ENCODE measurements around the gene DPPA4.
"Not testable (repeated sequence)": the region's sequence is repeated elsewhere in the genome, so short reads cannot be mapped to it uniquely, and the experiment has no call there.

Gene DPPA4

DNA sequence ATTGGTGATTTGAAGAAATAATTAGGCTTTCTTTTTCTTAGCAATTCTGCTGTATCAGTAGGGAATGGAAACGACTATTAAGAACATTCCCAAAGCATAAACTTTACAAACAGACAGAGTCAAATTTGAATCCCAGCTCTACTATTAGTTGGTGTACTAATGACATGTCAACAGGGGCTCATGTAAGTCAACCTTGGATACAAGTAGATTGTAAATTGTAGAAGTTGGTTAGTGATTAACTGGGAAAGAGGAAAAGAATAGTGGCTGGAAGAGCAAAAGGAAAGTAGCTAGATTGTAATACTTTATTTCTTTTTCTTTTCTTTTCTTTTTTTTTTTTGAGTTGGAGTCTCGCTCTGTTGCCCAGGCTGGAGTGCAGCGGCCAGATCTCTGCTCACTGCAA lies 38.6 kb upstream of the DPPA4 start:
- H3K4me2 ChIP-seq (ENCODE audit: low read length), result no peak overlapping the region
- no peak overlapping the region for H2BK120ac ChIP-seq (ENCODE audit: insufficient read depth, low read length, poor library complexity)
- H3K23ac ChIP-seq (ENCODE audit: low read length), result no peak overlapping the region
- no peak overlapping the region for H3K18ac ChIP-seq (ENCODE audit: low read length)
- no peaks in the 10 kb centered on the region for H3K9me3 ChIP-seq (ENCODE audit: insufficient read depth, low read depth, low read length)
- H3K79me2 ChIP-seq (ENCODE audit: control insufficient read depth, insufficient read depth, low read length, poor library complexity), result no peaks in the 10 kb centered on the region
- H2BK5ac ChIP-seq (ENCODE audit: low read depth, low read length, poor library complexity), result no peak overlapping the region
- DNase-seq, result no peak
- H3K9ac ChIP-seq (ENCODE audit: low read length), result no peak overlapping the region
- H4K12ac ChIP-seq (ENCODE audit: low read depth, low read length), result no peak overlapping the region
- H3K36me3 ChIP-seq (ENCODE audit: control insufficient read depth in 1 of 2, insufficient read depth in 2 of 2, low read length in 2 of 2), result no peaks in the 10 kb centered on the region
- no peak overlapping the region for H2AFZ ChIP-seq (ENCODE audit: insufficient read depth, low read length, poor library complexity)
- H4K91ac ChIP-seq (ENCODE audit: low read depth, low read length), result no peak overlapping the region
- H3K14ac ChIP-seq (ENCODE audit: low read length), result no peak overlapping the region
- no CpG with 5 or more reads among the region's 3 CpGs for WGBS (ENCODE audit: extremely low coverage, insufficient coverage, insufficient read length)
- H3K4ac ChIP-seq (ENCODE audit: low read depth, low read length), result no peak overlapping the region
- H4K8ac ChIP-seq (ENCODE audit: low read depth, low read length), result no peak overlapping the region
- H3K4me3 ChIP-seq (ENCODE audit: low read depth, low read length), result no peak overlapping the region
- H2BK12ac ChIP-seq (ENCODE audit: low read length), result no peak overlapping the region
- H3K27ac ChIP-seq (ENCODE audit: low read depth, low read length), result no peak overlapping the region
- H3K79me1 ChIP-seq (ENCODE audit: low read length), result no peaks in the 10 kb centered on the region
- H3K4me1 ChIP-seq (ENCODE audit: control insufficient read depth in 1 of 2, insufficient read depth in 2 of 2, low read length in 2 of 2), result no peaks in the 10 kb centered on the region
- no peak overlapping the region for H2AK5ac ChIP-seq (ENCODE audit: low read length)
- H3K27me3 ChIP-seq (ENCODE audit: insufficient read depth, low read length), result no peaks in the 10 kb centered on the region

DNA sequence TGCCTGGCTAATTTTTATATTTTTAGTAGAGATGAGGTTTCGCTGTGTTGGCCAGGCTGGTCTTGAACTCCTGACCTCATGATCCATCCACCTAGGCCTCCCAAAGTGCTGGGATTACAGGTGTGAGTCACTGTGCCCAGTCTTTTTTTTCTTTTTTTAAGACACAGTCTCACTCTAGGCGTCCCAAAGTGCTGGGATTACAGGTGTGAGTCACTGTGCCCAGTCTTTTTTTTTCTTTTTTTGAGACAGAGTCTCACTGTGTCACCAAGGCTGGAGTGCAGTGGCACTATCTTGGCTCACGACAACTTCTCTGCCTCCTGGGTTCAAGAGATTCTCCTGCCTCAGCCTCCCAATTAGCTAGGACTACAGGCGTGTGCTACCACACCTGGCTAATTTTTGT lies 37.1 kb upstream of the DPPA4 start:
- H2AFZ ChIP-seq (ENCODE audit: insufficient read depth, low read length, poor library complexity); H2BK120ac ChIP-seq (ENCODE audit: insufficient read depth, low read length, poor library complexity); H3K4me2 ChIP-seq (ENCODE audit: low read length); H4K12ac ChIP-seq (ENCODE audit: low read depth, low read length); H3K18ac ChIP-seq (ENCODE audit: low read length); H2BK12ac ChIP-seq (ENCODE audit: low read length); H3K9ac ChIP-seq (ENCODE audit: low read length); H3K14ac ChIP-seq (ENCODE audit: low read length); H3K4me1 ChIP-seq (ENCODE audit: control insufficient read depth in 1 of 2, insufficient read depth in 2 of 2, low read length in 2 of 2); H3K23ac ChIP-seq (ENCODE audit: low read length); H3K27me3 ChIP-seq (ENCODE audit: insufficient read depth, low read length); H3K9me3 ChIP-seq (ENCODE audit: insufficient read depth, low read depth, low read length); H4K8ac ChIP-seq (ENCODE audit: low read depth, low read length); H3K79me2 ChIP-seq (ENCODE audit: control insufficient read depth, insufficient read depth, low read length, poor library complexity); H3K27ac ChIP-seq (ENCODE audit: low read depth, low read length); DNase-seq; H3K79me1 ChIP-seq (ENCODE audit: low read length); H2BK5ac ChIP-seq (ENCODE audit: low read depth, low read length, poor library complexity); H4K91ac ChIP-seq (ENCODE audit: low read depth, low read length); H3K4ac ChIP-seq (ENCODE audit: low read depth, low read length); H3K36me3 ChIP-seq (ENCODE audit: control insufficient read depth in 1 of 2, insufficient read depth in 2 of 2, low read length in 2 of 2); H2AK5ac ChIP-seq (ENCODE audit: low read length); H3K4me3 ChIP-seq (ENCODE audit: low read depth, low read length): not testable (repeated sequence)
- no CpG with 5 or more reads among the region's 4 CpGs for WGBS (ENCODE audit: extremely low coverage, insufficient coverage, insufficient read length)

DNA sequence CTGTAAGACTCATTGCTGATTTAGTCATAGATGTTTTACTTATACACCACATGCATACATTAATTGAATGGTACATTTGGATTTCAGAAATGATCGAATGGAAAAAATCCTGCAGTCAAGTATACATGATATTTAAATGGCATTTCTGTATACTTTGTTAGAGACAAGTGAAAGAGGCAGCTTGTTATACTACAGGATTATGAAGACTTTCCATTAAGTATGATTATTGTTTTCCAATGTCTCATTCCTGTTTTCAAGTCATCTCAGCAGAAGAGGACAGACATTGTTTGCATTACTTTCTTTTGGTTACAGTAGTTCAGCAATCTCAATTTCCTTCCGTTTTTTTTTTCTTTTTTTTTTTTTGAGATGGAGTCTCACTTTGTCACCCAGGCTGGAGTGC lies 36.6 kb upstream of the DPPA4 start:
- Histone ChIP-seq H3K9me3 (ENCODE audit: insufficient read depth, low read depth, low read length) (no peaks in the 10 kb centered on the region), H2BK12ac (ENCODE audit: low read length) (no peak overlapping the region), H3K9ac (ENCODE audit: low read length) (no peak overlapping the region), H3K4me1 (ENCODE audit: control insufficient read depth in 1 of 2, insufficient read depth in 2 of 2, low read length in 2 of 2) (no peaks in the 10 kb centered on the region), H3K27me3 (ENCODE audit: insufficient read depth, low read length) (no peaks in the 10 kb centered on the region), H3K23ac (ENCODE audit: low read length) (no peak overlapping the region), H3K4me2 (ENCODE audit: low read length) (no peak overlapping the region), H3K27ac (ENCODE audit: low read depth, low read length) (no peak overlapping the region), H2BK120ac (ENCODE audit: insufficient read depth, low read length, poor library complexity) (no peak overlapping the region), H3K4me3 (ENCODE audit: low read depth, low read length) (no peak overlapping the region), H4K12ac (ENCODE audit: low read depth, low read length) (no peak overlapping the region), H3K79me1 (ENCODE audit: low read length) (no peaks in the 10 kb centered on the region), H3K4ac (ENCODE audit: low read depth, low read length) (no peak overlapping the region), H3K18ac (ENCODE audit: low read length) (no peak overlapping the region), H2AK5ac (ENCODE audit: low read length) (no peak overlapping the region), H3K36me3 (ENCODE audit: control insufficient read depth in 1 of 2, insufficient read depth in 2 of 2, low read length in 2 of 2) (no peaks in the 10 kb centered on the region), H4K91ac (ENCODE audit: low read depth, low read length) (no peak overlapping the region), H2AFZ (ENCODE audit: insufficient read depth, low read length, poor library complexity) (no peak overlapping the region), H4K8ac (ENCODE audit: low read depth, low read length) (no peak overlapping the region), H3K14ac (ENCODE audit: low read length) (no peak overlapping the region), H2BK5ac (ENCODE audit: low read depth, low read length, poor library complexity) (no peak overlapping the region), H3K79me2 (ENCODE audit: control insufficient read depth, insufficient read depth, low read length, poor library complexity) (no peaks in the 10 kb centered on the region)
- no CpG with 5 or more reads among the region's 2 CpGs for WGBS (ENCODE audit: extremely low coverage, insufficient coverage, insufficient read length)
- DNase-seq, result no peak

DNA sequence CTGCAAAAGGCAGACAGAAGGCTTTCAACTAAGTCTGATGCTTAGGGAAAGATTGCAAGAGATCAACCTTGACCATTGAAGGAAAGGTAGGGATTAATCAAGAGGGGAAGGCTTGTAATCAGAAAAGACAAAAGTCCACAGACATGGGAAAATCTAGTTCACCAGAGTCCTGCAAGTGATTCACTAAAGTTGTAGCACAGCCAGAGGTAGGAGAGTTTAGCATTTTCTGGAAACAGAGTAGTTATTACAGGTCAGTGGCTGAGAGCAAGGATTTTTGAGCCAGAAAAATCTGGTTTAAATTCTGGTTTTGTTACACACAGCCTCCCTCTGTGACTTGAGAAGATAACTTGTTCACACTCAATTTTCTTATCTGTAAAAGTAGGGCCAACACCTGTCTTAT lies 35.3 kb upstream of the DPPA4 start:
- no peaks in the 10 kb centered on the region for H3K9me3 ChIP-seq (ENCODE audit: insufficient read depth, low read depth, low read length)
- no peak overlapping the region for H2BK12ac ChIP-seq (ENCODE audit: low read length)
- H2AK5ac ChIP-seq (ENCODE audit: low read length), result no peak overlapping the region
- no peak for DNase-seq
- H2AFZ ChIP-seq (ENCODE audit: insufficient read depth, low read length, poor library complexity), result no peak overlapping the region
- H3K4me2 ChIP-seq (ENCODE audit: low read length), result no peak overlapping the region
- H3K18ac ChIP-seq (ENCODE audit: low read length), result no peak overlapping the region
- no peak overlapping the region for H3K27ac ChIP-seq (ENCODE audit: low read depth, low read length)
- H4K91ac ChIP-seq (ENCODE audit: low read depth, low read length), result no peak overlapping the region
- H3K14ac ChIP-seq (ENCODE audit: low read length), result no peak overlapping the region
- H2BK120ac ChIP-seq (ENCODE audit: insufficient read depth, low read length, poor library complexity), result no peak overlapping the region
- H3K79me1 ChIP-seq (ENCODE audit: low read length), result no peaks in the 10 kb centered on the region
- H3K4me3 ChIP-seq (ENCODE audit: low read depth, low read length), result no peak overlapping the region
- H4K12ac ChIP-seq (ENCODE audit: low read depth, low read length), result no peak overlapping the region
- H3K79me2 ChIP-seq (ENCODE audit: control insufficient read depth, insufficient read depth, low read length, poor library complexity), result no peaks in the 10 kb centered on the region
- no peaks in the 10 kb centered on the region for H3K4me1 ChIP-seq (ENCODE audit: control insufficient read depth in 1 of 2, insufficient read depth in 2 of 2, low read length in 2 of 2)
- H2BK5ac ChIP-seq (ENCODE audit: low read depth, low read length, poor library complexity), result no peak overlapping the region
- no peak overlapping the region for H3K9ac ChIP-seq (ENCODE audit: low read length)
- no peak overlapping the region for H3K4ac ChIP-seq (ENCODE audit: low read depth, low read length)
- H3K27me3 ChIP-seq (ENCODE audit: insufficient read depth, low read length), result no peaks in the 10 kb centered on the region
- H3K36me3 ChIP-seq (ENCODE audit: control insufficient read depth in 1 of 2, insufficient read depth in 2 of 2, low read length in 2 of 2), result no peaks in the 10 kb centered on the region
- H4K8ac ChIP-seq (ENCODE audit: low read depth, low read length), result no peak overlapping the region
- H3K23ac ChIP-seq (ENCODE audit: low read length), result no peak overlapping the region

DNA sequence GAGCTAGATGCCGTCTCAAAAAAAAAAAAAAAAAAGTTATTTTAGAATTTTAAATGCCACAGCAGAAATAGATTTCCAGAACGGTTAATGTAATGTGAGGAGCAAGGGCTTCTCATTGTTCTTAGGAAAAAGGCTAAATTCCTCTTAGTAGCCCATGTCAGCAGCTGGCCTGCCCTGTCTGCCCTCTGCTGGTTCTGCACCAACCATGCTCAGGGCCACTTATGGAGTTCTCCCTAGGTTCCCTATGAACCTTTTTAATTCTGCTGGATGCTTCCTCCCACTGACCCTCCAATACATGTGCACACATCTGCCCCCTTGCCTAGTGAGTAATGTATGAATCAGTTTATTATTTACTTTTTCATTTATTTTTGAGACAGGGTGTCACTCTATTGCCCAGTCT lies 32.2 kb upstream of the DPPA4 start:
- no peak overlapping the region for H3K23ac ChIP-seq (ENCODE audit: low read length)
- H3K4ac ChIP-seq (ENCODE audit: low read depth, low read length), result no peak overlapping the region
- H4K91ac ChIP-seq (ENCODE audit: low read depth, low read length), result no peak overlapping the region
- H3K9ac ChIP-seq (ENCODE audit: low read length), result no peak overlapping the region
- H2AFZ ChIP-seq (ENCODE audit: insufficient read depth, low read length, poor library complexity), result no peak overlapping the region
- H2BK12ac ChIP-seq (ENCODE audit: low read length), result no peak overlapping the region
- DNase-seq, result peak; percentile 38 to 55
- H3K79me1 ChIP-seq (ENCODE audit: low read length), result no peaks in the 10 kb centered on the region
- H3K27me3 ChIP-seq (ENCODE audit: insufficient read depth, low read length), result no peaks in the 10 kb centered on the region
- H3K18ac ChIP-seq (ENCODE audit: low read length), result no peak overlapping the region
- no peak overlapping the region for H4K8ac ChIP-seq (ENCODE audit: low read depth, low read length)
- H3K4me1 ChIP-seq (ENCODE audit: control insufficient read depth in 1 of 2, insufficient read depth in 2 of 2, low read length in 2 of 2), result no peaks in the 10 kb centered on the region
- H2BK120ac ChIP-seq (ENCODE audit: insufficient read depth, low read length, poor library complexity), result no peak overlapping the region
- H2AK5ac ChIP-seq (ENCODE audit: low read length), result no peak overlapping the region
- no peak overlapping the region for H3K4me3 ChIP-seq (ENCODE audit: low read depth, low read length)
- no peaks in the 10 kb centered on the region for H3K79me2 ChIP-seq (ENCODE audit: control insufficient read depth, insufficient read depth, low read length, poor library complexity)
- H3K27ac ChIP-seq (ENCODE audit: low read depth, low read length), result no peak overlapping the region
- no CpG with 5 or more reads among the region's 2 CpGs for WGBS (ENCODE audit: extremely low coverage, insufficient coverage, insufficient read length)
- no peak overlapping the region for H2BK5ac ChIP-seq (ENCODE audit: low read depth, low read length, poor library complexity)
- no peaks in the 10 kb centered on the region for H3K9me3 ChIP-seq (ENCODE audit: insufficient read depth, low read depth, low read length)
- no peak overlapping the region for H4K12ac ChIP-seq (ENCODE audit: low read depth, low read length)
- H3K4me2 ChIP-seq (ENCODE audit: low read length), result no peak overlapping the region
- H3K14ac ChIP-seq (ENCODE audit: low read length), result no peak overlapping the region
- H3K36me3 ChIP-seq (ENCODE audit: control insufficient read depth in 1 of 2, insufficient read depth in 2 of 2, low read length in 2 of 2), result no peaks in the 10 kb centered on the region
